HG02759 (cell line): ENCODE measurements around the gene LBH.
"Not testable (repeated sequence)": the region's sequence is repeated elsewhere in the genome, so short reads cannot be mapped to it uniquely, and the experiment has no call there.

ENCODE experiments used
- ATAC-seq: cut with Tn5 transposase; IDR thresholded peaks from one replicate; pipeline ENCODE4 v1.9.1; 2021; ENCODE audit warnings: mild to moderate bottlenecking, moderate library complexity; ENCODE audit not compliant: unreplicated experiment

LBH gene

DNA sequence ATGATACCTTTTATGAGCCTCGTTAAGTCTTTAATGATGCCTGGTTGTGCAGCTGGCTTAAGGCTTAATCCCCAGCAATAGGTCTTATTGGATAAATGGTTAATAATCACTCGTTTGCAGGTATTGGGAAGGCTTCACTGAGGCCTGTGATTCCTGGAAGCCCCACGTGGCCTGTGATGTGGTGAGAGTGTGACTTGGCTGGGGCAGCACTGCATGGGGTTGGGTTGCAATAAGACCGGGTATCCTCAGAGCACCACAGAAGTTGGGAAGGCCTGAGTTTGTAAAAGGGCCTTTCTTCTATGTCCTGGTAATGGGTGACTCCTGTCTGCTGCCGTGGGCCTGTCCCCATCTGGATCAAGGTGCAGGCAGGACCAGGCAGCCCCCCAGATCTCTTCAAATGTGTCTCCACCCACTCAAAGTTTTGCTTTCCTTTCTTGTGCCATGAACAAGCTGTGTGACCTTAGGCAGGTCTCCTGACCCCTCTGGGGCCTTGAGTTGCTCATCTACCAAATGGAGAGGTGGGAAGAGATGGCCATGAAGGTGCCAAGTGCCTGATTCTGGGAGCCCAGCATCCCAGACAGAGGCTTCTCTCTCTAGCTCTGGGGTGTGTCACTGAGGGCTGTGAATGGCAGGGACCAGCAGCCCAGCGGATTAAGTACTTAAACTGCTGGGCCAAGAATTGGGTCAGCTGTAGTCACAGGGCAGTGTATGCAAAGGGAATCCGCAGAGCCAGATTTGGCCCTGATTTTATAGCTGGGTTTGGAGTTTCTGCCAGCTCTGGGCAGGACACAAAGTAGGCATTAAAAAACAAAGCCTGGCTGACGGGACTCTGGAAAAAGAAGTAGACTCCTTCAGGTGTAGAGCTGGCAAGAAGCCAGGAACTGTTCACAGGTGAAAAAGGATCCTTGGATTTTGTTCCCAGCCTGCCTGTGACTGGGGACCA is 24.4 kb downstream of the LBH start:
- ATAC-seq, result no peak

DNA sequence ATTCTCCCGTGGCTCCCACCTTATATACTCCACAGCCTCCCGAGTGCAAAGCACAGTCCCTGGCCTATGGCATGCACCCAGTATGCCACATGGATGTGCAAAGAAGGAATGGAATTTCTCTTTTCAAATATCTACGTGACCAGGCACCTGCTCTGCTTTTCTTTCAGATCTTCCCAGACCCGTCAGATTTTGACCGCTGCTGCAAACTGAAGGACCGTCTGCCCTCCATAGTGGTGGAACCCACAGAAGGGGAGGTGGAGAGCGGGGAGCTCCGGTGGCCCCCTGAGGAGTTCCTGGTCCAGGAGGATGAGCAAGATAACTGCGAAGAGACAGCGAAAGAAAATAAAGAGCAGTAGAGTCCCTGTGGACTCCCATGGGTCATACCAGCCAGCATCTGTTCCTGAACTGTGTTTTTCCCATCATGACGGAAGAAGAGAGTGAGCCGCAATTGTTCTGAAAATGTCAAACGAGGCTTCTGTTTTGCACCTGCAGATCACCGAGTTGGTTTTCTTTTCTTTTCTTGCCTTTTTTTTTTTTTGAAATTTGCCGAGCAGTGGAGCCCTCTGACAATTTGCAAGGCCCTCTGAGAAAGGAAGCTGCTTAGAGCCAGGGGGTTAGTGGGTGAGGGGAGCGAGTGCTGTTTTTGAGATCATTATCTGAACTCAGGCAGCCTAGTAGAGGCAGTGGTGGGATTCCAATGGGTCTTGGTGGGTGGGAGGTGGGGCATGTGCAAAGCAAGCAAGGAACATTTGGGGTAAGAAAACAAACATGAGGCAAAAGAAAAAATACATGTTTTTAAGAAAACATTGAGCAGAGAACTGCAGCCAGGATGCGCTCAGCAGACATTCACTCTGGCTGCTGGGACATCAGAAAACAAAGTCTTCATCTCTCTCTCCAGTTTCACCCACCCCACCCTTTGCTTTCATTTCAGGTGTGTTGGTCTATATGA is 26.2 kb downstream of the LBH start:
- no peak for ATAC-seq

DNA sequence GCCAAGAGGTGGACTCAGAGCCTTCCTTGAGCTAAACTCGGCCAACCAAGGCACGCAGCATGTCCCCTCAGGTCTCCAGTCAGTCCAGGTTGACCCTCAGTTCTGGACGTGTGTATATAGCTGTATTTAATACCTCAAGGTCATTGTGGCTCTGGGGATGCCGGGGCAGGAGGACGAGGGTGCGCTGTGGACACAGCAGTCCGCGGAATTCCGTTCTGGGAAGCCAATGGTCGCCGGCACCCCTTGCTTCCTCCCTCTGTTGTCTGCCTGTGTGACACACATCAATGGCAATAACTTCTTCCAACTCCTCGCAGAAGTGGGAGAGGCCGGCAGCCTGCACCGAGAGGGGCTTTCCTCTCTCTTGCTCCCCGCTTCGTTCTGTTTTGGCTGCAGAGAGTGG is 27.7 kb downstream of the LBH start:
- ATAC-seq, result no peak

DNA sequence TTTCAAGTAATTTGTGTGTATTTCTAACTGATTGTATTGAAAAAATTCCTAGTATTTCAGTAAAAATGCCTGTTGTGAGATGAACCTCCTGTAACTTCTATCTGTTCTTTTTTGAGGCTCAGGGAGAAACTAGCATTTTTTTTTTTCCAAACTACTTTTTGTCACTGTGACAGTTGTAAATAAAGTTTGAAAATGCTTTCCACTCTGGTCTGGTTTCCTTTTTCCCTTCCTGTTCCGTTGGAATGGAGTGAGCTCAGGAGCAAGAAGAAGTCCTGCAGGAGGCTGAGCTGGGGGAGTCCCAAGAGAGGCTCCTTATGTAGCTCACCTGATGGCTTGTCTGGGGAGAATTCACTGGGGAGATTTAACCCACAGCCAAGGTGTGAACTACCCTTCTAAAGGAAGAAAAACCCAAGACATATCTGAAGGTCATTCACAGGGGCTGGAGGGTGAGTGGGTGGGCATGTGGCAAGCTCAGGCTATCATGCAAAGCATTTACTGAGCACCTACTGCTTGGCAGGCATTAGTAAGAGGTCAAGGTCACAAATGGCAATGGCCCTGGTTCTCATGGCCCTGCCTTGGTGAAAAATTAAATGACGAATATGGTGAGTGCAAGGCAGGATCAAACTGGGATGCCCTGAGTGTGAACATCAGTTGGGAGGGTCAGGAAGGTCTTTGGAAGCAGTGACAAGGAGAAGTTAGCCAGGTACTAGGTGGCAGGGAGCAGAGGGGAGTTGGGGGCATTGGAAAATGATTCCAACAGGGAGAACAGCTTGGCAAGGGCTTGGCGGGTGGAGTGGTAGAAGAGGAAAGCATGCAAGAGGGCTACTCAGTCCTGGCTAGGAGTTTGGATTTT is 28.7 kb downstream of the LBH start:
- no peak for ATAC-seq

DNA sequence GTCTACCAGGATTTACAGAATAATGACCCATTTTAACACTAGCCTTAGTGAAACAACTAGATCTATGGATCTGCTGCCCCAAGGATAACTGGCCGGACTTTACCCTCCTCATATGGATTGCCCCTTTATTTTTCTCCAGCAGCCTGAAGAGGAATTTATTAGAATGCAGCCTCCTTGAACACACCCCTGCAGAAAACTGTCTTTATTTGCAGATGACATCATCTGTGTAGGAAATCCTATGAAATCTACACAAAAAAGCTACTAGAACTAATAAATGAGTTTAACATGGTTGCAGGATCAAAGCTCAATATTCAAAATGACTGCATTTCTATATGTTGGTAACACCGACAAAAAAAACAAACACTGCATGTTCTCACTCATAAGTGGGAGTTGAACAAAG is 29.6 kb downstream of the LBH start:
- ATAC-seq, result no peak

DNA sequence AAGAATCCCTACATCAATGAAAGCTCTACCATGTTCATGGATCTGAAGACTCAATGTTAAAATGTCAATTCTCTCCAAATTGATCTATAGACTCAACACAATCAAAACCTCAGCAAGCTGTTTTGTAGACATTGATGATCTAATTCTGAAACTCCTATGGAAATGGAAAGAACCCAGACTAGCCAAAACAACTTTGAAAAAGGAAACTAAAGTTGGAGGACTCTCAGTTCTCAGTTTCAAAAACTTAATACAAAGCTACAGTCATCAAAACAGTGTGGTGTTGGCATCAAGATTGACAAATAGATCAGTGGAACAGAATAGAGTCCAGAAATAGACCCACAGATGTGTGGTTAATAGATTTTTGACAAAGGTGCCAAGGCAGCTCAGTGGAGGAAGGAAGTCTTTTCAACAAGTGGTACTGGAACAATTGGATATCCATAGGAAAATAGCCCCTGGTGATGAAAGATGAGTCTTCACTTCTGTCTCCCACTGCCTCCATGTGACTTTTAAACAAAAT is 30.4 kb downstream of the LBH start:
- no peak for ATAC-seq

GRCh38 chr2:30262716-30263309 is 31.5 kb downstream of the LBH start:
- ATAC-seq, result no peak

GRCh38 chr2:30264274-30264673 is 32.9 kb downstream of the LBH start:
- no peak for ATAC-seq

DNA sequence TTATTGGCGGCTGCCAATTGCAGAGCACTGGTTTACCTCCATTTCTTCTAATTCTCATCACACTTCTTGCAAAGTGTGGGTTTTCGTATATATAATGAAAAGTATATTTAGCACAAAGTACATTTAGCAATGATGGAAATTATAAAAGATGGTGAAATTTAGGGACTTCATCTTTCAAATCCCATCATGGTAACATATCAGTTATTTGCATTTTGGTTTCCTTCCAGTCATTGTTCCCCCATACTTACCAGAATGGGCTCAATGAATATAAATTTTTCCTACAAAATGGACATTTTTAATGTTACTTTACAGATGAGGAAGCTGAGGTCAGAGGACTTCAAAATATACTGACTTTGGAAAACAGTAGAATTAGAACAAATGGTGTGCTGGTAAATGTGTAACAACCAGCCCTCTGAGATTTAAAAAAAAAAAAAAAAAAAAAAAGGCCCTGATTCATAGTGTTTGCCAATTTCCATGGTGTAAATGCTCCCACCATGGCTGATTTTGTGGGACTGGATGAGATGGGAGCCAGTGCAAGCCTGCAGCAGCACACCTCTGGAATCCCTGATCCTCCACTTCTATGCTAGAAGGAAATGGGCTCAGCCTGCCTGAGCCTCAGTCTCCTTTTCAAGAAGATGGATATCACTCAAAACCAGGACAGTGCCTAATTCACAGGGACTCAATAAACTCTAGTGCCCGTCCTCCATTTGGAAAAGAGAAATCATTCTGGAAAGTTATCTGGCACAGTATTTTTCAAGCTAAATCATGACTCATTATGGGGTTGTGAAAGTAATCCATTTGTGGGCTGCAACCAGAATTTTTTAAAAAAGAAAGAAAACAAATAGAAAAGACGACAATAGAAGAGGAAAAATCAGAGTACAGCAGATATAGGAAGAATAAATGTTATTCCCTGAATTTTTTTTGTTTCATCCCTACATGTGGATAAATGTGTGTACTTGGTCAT is 34.0 kb downstream of the LBH start:
- ATAC-seq, result no peak

- peak; percentile 60 for ATAC-seq
These were observed 34.8 kb downstream of the LBH start for GRCh38 chr2:30266051-30266621.

DNA sequence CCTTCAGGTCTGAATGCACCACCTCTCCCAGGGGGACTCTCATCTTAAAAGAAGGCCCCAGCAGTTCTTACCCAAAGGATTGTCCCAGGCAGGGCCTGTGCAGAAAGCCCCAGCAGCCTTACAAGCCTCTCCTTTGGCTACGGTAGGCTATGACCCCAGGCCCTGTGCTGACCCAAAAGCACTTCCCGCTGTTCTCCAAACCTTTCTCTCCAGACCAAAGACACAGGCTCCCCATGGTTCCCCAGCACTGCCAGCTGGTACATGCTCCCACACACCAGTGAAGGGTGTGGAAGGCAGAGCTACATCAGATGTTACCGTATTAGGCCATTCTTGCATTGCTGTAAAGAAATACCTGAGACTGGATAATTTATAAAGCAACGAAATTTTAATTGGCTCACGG is 35.4 kb downstream of the LBH start:
- ATAC-seq, result no peak

DNA sequence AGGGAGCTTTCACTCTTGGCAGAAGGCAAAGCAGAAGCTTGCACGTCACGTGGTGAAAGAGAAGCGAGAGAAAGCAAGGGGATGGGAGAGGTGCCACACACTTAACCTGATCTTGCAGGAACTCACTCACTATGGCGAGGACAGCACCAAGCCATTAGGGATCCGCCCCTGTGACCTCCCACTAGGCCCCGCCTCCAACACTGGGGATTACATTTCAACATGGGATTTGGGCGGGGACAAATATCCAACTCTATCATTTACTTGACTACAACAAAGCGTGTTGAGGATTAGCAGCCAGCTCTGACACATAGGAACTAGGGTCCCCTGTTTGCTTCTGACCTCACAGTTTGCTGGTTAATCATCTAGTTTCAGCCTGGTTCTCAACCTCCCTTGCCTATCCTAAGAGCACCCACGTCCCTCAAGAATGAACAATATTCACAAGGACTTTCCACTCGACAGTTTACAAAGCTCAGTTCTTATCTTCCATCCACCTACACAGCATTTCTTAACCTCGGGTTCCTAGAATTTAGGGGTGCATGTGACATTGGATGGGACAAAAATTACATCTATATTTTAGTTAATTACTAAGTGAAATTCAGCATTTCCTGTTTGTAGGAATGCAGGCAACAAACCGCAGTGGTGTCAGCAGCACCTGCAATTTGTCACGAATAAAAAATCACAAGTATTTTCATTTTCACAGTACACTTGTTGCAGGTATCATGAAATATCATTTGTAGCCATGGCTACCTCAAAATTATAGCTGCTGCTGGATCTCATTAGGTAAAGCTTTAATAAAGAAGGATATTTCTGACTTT is 36.0 kb downstream of the LBH start:
- no peak for ATAC-seq

- ATAC-seq, result no peak
These were observed 37.0 kb downstream of the LBH start for GRCh38 chr2:30268296-30268871.

DNA sequence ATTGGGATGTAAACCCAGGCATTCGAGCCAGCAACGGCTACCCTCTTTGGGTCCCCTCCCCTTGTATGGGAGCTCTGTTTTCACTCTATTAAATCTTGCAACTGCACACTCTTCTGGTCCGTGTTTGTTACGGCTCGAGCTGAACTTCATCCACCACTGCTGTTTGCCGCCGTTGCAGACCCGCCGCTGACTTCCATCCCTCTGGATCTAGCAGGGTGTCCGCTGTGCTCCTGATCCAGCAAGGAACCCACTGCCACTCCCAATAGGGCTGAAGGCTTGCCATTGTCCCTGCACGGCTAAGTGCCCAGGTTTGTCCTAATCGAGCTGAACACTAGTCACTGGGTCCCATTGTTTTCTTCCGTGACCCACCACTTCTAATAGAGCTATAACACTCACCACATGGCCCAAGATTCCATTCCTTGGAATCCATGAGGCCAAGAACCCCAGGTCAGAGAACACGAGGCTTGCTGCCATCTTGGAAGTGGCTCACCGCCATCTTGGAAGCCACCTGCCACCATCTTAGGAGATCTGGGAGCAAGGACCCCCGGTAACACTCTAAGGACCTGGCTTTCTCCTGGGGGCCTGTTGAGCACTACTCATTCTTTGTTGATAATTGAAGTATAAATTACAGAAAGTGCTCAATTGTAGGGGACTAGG is 37.9 kb downstream of the LBH start:
- ATAC-seq, result not testable (repeated sequence)

DNA sequence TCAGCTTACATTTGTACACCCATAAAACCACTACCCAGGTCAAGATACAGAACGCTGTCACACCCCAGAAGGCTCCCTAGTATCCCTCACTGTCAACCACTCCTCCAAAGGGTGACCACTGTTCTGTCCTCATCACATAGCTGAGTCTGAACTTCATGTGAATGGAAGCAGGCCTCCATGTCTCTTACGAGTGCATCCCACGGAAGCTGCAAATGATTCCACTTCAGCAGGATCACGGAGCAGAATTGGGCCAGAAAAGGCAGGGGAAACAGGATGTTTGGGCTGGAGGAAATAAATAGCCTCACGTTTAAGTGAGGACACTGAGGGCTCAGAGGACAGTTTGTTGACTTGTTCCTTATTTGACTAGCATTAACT is 38.4 kb downstream of the LBH start:
- ATAC-seq, result no peak

DNA sequence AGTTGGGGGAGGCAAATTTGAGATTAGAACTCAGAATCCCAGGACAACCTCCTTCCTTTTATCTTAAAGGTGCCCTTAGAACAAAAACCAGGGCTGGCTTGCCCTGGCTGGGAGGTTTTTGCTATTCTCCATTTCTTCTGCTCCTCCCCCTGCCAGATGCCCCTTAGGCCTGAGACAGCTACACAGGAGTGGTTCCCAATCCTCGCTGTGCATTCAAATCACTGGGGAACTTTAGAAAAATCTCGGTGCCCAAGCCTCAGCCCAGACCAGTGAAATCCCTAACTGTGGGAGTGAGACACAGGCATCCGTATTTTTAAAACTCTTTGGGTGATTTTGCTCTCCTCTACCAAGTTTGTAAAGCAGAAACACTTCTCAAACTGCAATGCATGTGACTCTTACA is 38.8 kb downstream of the LBH start:
- no peak for ATAC-seq

DNA sequence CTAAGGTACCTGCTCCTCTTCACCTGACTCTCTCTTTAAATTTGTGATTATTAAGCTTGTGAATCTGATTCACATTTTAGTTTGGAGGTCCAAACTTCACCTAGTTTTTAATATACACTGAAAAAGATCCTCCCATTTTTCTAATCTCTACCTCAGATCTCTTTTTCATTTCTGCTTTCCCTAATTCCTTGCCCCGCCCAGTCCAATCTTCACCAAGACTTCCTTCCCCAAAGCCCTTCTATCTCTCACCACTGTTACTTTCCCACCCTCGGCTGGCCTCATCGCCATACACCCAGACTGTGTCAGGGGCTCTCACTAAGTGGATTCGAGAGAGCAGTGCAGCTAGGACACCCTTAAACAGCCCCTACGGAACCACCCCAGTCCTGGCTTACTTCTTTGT is 40.0 kb downstream of the LBH start:
- no peak for ATAC-seq
